Activated naive CD4-positive, alpha-beta T cell treated with Interleukin-2 at 50 U/mL for 16 hours (primary cell): Measurements from ENCODE around the gene NXF1.
A peak's percentile ranks its signal among the peaks of the same experiment; 100 is the strongest.
"Not testable (repeated sequence)": the region's sequence is repeated elsewhere in the genome, so short reads cannot be mapped to it uniquely, and the experiment has no call there.

Experiments
- DNase-seq: peaks from one replicate; pipeline ENCODE4 v3.0.0-alpha.2; 2020

Gene NXF1

GRCh38 chr11:62832336-62833234 is 27.3 kb upstream of the NXF1 start, which contains the start of gene TEX54:
Gene TEX54, minus strand, starts transcription at chr11:62832841.
- no peak for DNase-seq

- DNase-seq, result peak; percentile 100
Observed at GRCh38 chr11:62831520-62832335, 26.5 kb upstream of the NXF1 start, which contains the start of gene STX5. Gene STX5, minus strand, starts transcription at chr11:62832051. Its CDS starts 808 bp downstream, at chr11:62831243.

- DNase-seq, result no peak
Observed at GRCh38 chr11:62830904-62831519, 25.8 kb upstream of the NXF1 start.

- DNase-seq, result not testable (repeated sequence)
Observed at GRCh38 chr11:62828130-62828529, 22.9 kb upstream of the NXF1 start.

- DNase-seq, result no peak
Observed at GRCh38 chr11:62823677-62824076, 18.4 kb upstream of the NXF1 start.

GRCh38 chr11:62817129-62817528 is 11.9 kb upstream of the NXF1 start:
- no peak for DNase-seq

GRCh38 chr11:62816557-62816956 is 11.3 kb upstream of the NXF1 start:
- DNase-seq, result no peak

GRCh38 chr11:62811659-62812058 is 6.4 kb upstream of the NXF1 start:
- no peak for DNase-seq

- DNase-seq, result no peak
Observed at GRCh38 chr11:62810748-62811147, 5.5 kb upstream of the NXF1 start.

- no peak for DNase-seq
Observed at GRCh38 chr11:62806611-62807121, 1.4 kb upstream of the NXF1 start.

- DNase-seq, result peak; percentile 36
Observed at GRCh38 chr11:62805961-62806441, 761 bp upstream of the NXF1 start.

GRCh38 chr11:62804310-62805075 is 747 bp downstream of the NXF1 start:
- DNase-seq, result no peak

GRCh38 chr11:62801071-62801470 is 4.2 kb downstream of the NXF1 start:
- DNase-seq, result no peak

GRCh38 chr11:62799486-62799885 is 5.8 kb downstream of the NXF1 start:
- no peak for DNase-seq

GRCh38 chr11:62796281-62796680 is 9.0 kb downstream of the NXF1 start:
- DNase-seq, result no peak

- no peak for DNase-seq
Observed at GRCh38 chr11:62794201-62794775, 11.0 kb downstream of the NXF1 start.

- DNase-seq, result no peak
Observed at GRCh38 chr11:62792202-62792575, 13.1 kb downstream of the NXF1 start.

GRCh38 chr11:62791501-62792201 is 13.6 kb downstream of the NXF1 start, which contains the start of gene TMEM223:
Gene TMEM223, minus strand, starts transcription at chr11:62792006. Its CDS starts 12 bp downstream, at chr11:62791994.
- DNase-seq, result peak; percentile 93

GRCh38 chr11:62789576-62789975 is 15.7 kb downstream of the NXF1 start:
- DNase-seq, result no peak

GRCh38 chr11:62788991-62789390 is 16.2 kb downstream of the NXF1 start:
- no peak for DNase-seq
